Nephron progenitor cell (in vitro differentiated cells): Measurements from ENCODE around the gene NR3C2.

ENCODE experiments used
- DNase-seq: peaks from one replicate; pipeline ENCODE4 v3.0.0; 2021
- H3K27ac Mint-ChIP-seq: 2 replicates; pipeline ENCODE4 v1.8.0; 2021; ENCODE audit warnings: mild to moderate bottlenecking, moderate library complexity, mixed read lengths
- H3K27me3 Mint-ChIP-seq: 2 replicates; pipeline ENCODE4 v1.8.0; 2021; ENCODE audit warnings: mild to moderate bottlenecking, low read depth, mixed read lengths; ENCODE audit not compliant: poor library complexity
- H3K36me3 Mint-ChIP-seq: 2 replicates; pipeline ENCODE4 v1.8.0; 2021; ENCODE audit warnings: low read depth, mixed read lengths
- H3K4me1 Mint-ChIP-seq: 2 replicates; pipeline ENCODE4 v1.8.0; 2021; ENCODE audit warnings: mixed read lengths
- H3K4me3 Mint-ChIP-seq: 2 replicates; pipeline ENCODE4 v1.8.0; 2021; ENCODE audit warnings: mild to moderate bottlenecking, moderate library complexity, mixed read lengths
- H3K9me3 Mint-ChIP-seq: 2 replicates; pipeline ENCODE4 v1.8.0; 2021; ENCODE audit warnings: mild to moderate bottlenecking, moderate library complexity, mixed read lengths
- TF ChIP-seq, protein P1 (sequence below): fragments of 200-600 bp; sonication (generic); IDR thresholded peaks from 2 replicates; pipeline ENCODE4 v1.5.0; 2021; ENCODE audit warnings: antibody characterized with exemption

The NR3C2 gene

DNA sequence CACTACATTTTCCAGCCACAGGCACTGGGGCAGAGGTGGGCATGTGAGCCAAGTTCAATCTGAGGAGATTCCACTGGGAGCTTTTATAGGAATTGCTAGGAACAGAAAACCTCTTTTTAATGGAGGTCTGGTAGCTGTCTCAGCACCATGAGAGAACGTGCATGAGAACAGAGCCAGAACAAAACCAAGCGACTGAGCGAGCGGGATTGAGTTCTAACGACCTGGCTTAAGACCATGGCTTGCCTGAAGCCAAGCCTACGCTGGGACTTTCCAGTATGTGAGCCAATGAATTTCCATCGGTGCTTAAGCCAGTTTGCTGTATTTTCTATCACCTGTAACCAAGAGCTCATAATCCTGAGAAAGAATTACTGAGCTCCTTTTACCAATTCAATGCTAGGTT lies 183.7 kb downstream of the NR3C2 start:
- no peak overlapping the region for H3K4me3 Mint-ChIP-seq
- no peak overlapping the region for H3K27ac Mint-ChIP-seq
- H3K9me3 Mint-ChIP-seq: no peaks in the 10 kb centered on the region
- peaks cover 10% of the 10 kb centered on the region for H3K27me3 Mint-ChIP-seq
- no peak for DNase-seq
- H3K36me3 Mint-ChIP-seq: no peaks in the 10 kb centered on the region
- TF ChIP-seq, protein P1, sequence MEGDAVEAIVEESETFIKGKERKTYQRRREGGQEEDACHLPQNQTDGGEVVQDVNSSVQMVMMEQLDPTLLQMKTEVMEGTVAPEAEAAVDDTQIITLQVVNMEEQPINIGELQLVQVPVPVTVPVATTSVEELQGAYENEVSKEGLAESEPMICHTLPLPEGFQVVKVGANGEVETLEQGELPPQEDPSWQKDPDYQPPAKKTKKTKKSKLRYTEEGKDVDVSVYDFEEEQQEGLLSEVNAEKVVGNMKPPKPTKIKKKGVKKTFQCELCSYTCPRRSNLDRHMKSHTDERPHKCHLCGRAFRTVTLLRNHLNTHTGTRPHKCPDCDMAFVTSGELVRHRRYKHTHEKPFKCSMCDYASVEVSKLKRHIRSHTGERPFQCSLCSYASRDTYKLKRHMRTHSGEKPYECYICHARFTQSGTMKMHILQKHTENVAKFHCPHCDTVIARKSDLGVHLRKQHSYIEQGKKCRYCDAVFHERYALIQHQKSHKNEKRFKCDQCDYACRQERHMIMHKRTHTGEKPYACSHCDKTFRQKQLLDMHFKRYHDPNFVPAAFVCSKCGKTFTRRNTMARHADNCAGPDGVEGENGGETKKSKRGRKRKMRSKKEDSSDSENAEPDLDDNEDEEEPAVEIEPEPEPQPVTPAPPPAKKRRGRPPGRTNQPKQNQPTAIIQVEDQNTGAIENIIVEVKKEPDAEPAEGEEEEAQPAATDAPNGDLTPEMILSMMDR: no peak
- peaks cover 15% of the 10 kb centered on the region for H3K4me1 Mint-ChIP-seq

DNA sequence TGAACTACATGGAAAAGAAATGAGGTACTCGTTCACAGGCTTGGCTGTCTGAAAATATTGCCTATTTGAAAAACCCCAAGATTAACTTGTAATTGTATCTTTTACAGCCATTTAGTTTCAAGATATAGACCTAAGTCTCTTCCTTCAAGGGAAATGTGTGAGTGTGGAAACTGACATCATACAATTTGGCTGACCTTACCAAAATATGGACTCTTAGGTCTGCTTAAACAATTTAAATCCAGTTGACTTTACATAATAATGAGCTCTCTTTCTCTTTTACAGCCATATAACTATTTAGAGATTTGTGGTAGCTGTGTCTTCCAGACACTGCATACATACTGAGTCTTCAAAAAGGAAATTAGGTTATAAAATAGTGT lies 186.9 kb downstream of the NR3C2 start:
- no peak for DNase-seq
- no peaks in the 10 kb centered on the region for H3K36me3 Mint-ChIP-seq
- no peak overlapping the region for H3K4me3 Mint-ChIP-seq
- H3K27me3 Mint-ChIP-seq: peaks cover 7% of the 10 kb centered on the region
- no peak overlapping the region for H3K27ac Mint-ChIP-seq
- H3K4me1 Mint-ChIP-seq: no peaks in the 10 kb centered on the region
- no peaks in the 10 kb centered on the region for H3K9me3 Mint-ChIP-seq
- TF ChIP-seq, protein P1: no peak

DNA sequence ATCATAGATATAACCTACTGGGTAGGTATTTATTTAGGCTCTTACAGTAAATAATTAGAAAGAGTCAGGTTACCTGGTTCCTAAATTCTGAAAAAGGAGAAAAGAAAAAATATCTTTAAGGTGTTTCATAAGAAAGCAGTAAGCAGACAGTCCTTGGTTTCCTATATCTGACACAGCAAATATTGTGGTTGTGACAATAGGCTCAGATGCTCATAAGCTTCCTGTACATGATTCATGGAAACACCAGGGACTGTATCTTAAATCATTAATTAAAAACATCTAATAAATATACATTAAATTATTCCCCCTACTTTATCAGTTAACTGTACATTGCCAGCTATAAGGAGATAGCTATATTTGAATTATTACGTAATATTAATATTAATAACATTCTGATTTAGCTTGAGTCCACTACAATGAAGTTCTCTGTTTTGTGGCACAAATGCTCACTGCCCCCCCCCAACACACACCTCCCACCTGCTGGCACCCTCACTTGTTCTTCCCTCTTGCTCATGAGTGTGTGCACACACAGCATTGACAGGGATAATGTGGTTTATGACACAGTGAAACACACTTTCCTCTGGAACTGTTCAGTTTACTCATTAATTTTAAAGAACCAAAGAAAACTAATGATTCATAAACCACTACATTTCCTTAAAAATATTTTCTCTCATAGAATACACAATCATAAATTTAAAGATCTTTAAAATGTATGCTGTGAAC lies 187.4 kb downstream of the NR3C2 start:
- Mint-ChIP-seq H3K36me3 (no peaks in the 10 kb centered on the region), H3K27ac (no peak overlapping the region), H3K27me3 (peaks cover 7% of the 10 kb centered on the region), H3K4me3 (no peak overlapping the region), H3K4me1 (no peaks in the 10 kb centered on the region), H3K9me3 (no peaks in the 10 kb centered on the region)
- no peak for DNase-seq
- TF ChIP-seq, protein P1: no peak

DNA sequence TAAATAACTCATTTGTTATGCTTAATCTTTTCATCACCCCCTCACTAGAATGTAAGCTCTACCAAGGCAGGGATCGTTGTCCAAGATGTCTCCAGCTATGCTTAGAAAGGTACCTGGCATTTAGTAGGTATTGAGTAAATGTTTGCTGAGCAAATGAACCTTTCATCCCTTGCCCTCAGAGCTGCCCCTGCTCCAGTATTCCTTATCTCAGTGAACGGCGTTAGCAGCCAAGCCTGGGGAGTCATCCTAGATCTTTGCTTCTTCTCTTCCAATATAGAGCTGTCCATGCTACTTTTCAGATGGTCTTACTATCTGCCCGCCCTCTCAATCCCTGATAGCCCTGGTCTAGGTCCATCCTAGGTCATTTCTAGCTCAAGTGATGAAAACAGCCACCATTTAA lies 188.4 kb downstream of the NR3C2 start:
- no peak for DNase-seq
- TF ChIP-seq, protein P1: no peak
- H3K4me3 Mint-ChIP-seq: no peak overlapping the region
- H3K4me1 Mint-ChIP-seq: no peaks in the 10 kb centered on the region
- H3K36me3 Mint-ChIP-seq: no peaks in the 10 kb centered on the region
- peaks cover 7% of the 10 kb centered on the region for H3K27me3 Mint-ChIP-seq
- no peak overlapping the region for H3K27ac Mint-ChIP-seq
- H3K9me3 Mint-ChIP-seq: no peaks in the 10 kb centered on the region

- no peak overlapping the region for H3K4me3 Mint-ChIP-seq
- H3K27ac Mint-ChIP-seq: no peak overlapping the region
- peaks cover 3% of the 10 kb centered on the region for H3K27me3 Mint-ChIP-seq
- DNase-seq: no peak
- no peaks in the 10 kb centered on the region for H3K9me3 Mint-ChIP-seq
- no peaks in the 10 kb centered on the region for H3K36me3 Mint-ChIP-seq
- TF ChIP-seq, protein P1: no peak
- H3K4me1 Mint-ChIP-seq: no peaks in the 10 kb centered on the region
These were observed 193.4 kb downstream of the NR3C2 start for GRCh38 chr4:148248824-148249223.

- no peak for DNase-seq
- Mint-ChIP-seq H3K4me3 (no peak overlapping the region), H3K27me3 (peaks cover 4% of the 10 kb centered on the region), H3K27ac (no peak overlapping the region), H3K9me3 (no peaks in the 10 kb centered on the region), H3K36me3 (no peaks in the 10 kb centered on the region), H3K4me1 (no peaks in the 10 kb centered on the region)
- TF ChIP-seq, protein P1: no peak
These were observed 197.2 kb downstream of the NR3C2 start for GRCh38 chr4:148245015-148245414.
